Right atrium auricular region (tissue), 2 donors: ENCODE measurements around the gene CAMTA1. TPM values are rescaled to one million over a fixed set of nuclear protein-coding genes. Genes with fewer than 3 reads are reported as not detected.

Source experiments
- DNase-seq: peaks from one replicate; pipeline ENCODE4 v3.0.0-alpha.2; 2019; ENCODE audit warnings: low spot score
- H3K27ac ChIP-seq, 2 donors: fragments of 200-600 bp; sonication (generic); 1 replicate in 1 of 2; 2 replicates in 1 of 2; pipeline ENCODE4 v1.5.1; 2016 to 2019
- H3K27me3 ChIP-seq, 2 donors: fragments of 200-600 bp; sonication (generic); one replicate each; pipeline versions ENCODE4 v1.5.1 to v1.6.0; 2017 to 2019
- H3K36me3 ChIP-seq: fragments of 200-600 bp; sonication (generic); one replicate; pipeline ENCODE4 v1.5.1; 2016
- H3K4me1 ChIP-seq, 2 donors: fragments of 200-600 bp; sonication (generic); one replicate each; pipeline versions ENCODE4 v1.5.1 to v1.6.0; 2017 to 2019
- H3K4me3 ChIP-seq, 2 donors: fragments of 200-600 bp; sonication (generic); 1 replicate in 1 of 2; 2 replicates in 1 of 2; pipeline ENCODE4 v1.5.1; 2017 to 2019; ENCODE audit warnings: mild to moderate bottlenecking in 1 of 2, moderate library complexity in 1 of 2
- H3K9me3 ChIP-seq, 2 donors: fragments of 200-600 bp; sonication (generic); one replicate each; pipeline ENCODE4 v1.5.1; 2019
- total RNA-seq, 2 donors: library from RNA; depleted of rRNA; stranded (reverse); fragments of >200 nt; gene quantifications; one replicate each; pipeline ENCODE4 v1.1.0, GENCODE V29; 2016
- TF ChIP-seq, protein P1 (sequence below), 2 donors: fragments of 200-600 bp; sonication (generic); IDR thresholded peaks; one replicate each; pipeline ENCODE4 v1.5.1; 2019; ENCODE audit warnings: antibody characterized with exemption in 2 of 2

CAMTA1 gene
- total RNA-seq, 2 donors from 2014 or later = 132 to 190 TPM

DNA sequence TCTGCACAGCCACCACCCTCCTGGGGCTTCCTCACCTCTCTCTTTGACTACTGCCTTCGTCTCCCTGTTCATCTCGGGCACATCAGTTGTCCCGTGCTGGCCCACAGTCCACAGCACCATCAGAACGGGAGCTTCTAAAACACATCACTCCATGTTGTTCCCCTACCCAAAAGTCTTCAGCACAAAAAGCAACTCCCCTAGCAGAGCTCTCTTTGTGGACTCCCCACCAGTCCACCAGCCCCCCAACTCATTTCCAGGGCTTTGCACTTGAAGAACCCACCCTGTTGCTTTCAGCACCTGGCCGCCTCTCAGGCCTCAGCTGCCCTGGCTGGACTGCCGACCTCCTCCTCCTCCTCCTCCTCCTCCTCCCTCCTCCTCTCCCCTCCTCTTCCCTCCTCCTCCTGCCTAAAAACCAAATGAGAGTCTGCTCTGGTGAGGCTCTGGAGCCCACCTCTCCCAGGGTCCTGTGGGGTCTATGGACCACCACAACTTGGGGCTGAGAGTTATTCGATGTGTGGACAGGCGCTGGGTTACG, 734.7 kb downstream of the CAMTA1 start:
- no peak for DNase-seq
- TF ChIP-seq, protein P1, sequence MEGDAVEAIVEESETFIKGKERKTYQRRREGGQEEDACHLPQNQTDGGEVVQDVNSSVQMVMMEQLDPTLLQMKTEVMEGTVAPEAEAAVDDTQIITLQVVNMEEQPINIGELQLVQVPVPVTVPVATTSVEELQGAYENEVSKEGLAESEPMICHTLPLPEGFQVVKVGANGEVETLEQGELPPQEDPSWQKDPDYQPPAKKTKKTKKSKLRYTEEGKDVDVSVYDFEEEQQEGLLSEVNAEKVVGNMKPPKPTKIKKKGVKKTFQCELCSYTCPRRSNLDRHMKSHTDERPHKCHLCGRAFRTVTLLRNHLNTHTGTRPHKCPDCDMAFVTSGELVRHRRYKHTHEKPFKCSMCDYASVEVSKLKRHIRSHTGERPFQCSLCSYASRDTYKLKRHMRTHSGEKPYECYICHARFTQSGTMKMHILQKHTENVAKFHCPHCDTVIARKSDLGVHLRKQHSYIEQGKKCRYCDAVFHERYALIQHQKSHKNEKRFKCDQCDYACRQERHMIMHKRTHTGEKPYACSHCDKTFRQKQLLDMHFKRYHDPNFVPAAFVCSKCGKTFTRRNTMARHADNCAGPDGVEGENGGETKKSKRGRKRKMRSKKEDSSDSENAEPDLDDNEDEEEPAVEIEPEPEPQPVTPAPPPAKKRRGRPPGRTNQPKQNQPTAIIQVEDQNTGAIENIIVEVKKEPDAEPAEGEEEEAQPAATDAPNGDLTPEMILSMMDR (IDR thresholded peaks at IDR 0.05) = no peak

GRCh38 chr1:7520496-7520895, 735.2 kb downstream of the CAMTA1 start:
- Histone ChIP-seq H3K4me1 (peaks cover 0 to 25% of the 10 kb centered on the region in 2 donors), H3K27me3 (no peaks in the 10 kb centered on the region), H3K4me3 (no peak overlapping the region), H3K36me3 (no peaks in the 10 kb centered on the region), H3K27ac (no peak overlapping the region), H3K9me3 (no peaks in the 10 kb centered on the region)
- DNase-seq = no peak
- TF ChIP-seq, protein P1 (IDR thresholded peaks at IDR 0.05) = no peak

More for the DNA sequence above, 734.7 kb downstream of the CAMTA1 start:
- no peak overlapping the region for H3K27ac ChIP-seq
- no peak overlapping the region for H3K4me3 ChIP-seq
- no peaks in the 10 kb centered on the region for H3K27me3 ChIP-seq
- H3K9me3 ChIP-seq = no peaks in the 10 kb centered on the region
- H3K4me1 ChIP-seq = peaks cover 0 to 29% of the 10 kb centered on the region in 2 donors
- no peaks in the 10 kb centered on the region for H3K36me3 ChIP-seq

DNA sequence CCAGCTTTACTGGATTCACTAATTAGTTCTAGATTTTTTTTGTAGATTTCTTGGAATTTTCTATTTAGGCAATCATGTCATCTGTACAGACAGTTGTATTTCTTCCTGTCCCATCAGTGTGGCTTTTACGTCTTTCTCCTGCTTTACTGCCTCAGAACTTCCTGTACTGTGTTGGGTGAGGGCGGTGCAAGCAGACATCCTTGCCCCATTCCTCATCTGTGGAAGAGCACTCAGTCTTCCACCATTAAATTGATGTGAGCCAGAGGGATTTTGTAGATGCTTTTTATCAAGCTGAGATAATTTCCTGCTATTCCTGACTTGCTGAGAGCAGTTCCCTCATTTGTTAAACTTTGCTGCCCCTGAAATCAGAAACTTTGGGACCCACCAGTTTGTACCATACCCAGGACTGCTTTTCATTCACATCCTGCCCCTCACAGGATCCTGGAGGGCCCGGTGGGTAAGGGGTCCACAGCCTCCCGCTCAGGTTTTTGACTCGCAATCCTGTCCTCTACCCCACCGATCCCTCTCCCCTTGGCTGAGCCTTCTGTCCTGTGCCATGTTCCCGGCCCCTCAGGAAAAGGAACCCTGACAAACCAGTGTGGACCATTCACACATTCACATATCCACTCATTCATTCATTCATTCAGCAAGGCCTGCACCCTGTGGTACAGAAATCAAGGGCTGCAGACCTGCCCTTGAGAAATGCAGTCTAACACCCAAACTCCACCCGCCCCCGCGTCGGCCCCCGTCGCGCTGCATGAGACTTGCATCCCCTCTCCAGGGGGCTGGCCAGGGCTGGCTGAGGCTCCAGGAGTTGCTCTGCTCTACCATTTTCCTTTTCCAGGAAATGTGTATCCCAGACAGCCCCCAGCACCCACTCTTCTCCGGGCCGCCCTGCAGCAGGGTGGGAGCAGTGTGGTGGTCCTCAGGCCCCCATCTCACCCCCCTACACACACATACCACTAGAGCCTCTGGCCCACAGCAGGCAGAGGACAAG, 739.4 kb downstream of the CAMTA1 start:
- no peaks in the 10 kb centered on the region for H3K4me1 ChIP-seq
- no peaks in the 10 kb centered on the region for H3K9me3 ChIP-seq
- no peak for DNase-seq
- no peak overlapping the region for H3K27ac ChIP-seq
- H3K27me3 ChIP-seq = no peaks in the 10 kb centered on the region
- no peak overlapping the region for H3K4me3 ChIP-seq
- H3K36me3 ChIP-seq = no peaks in the 10 kb centered on the region
- TF ChIP-seq, protein P1 (IDR thresholded peaks at IDR 0.05) = no peak

GRCh38 chr1:7525338-7526063, 740.2 kb downstream of the CAMTA1 start:
- H3K27ac ChIP-seq = no peak overlapping the region
- H3K4me1 ChIP-seq = no peaks in the 10 kb centered on the region
- no peak overlapping the region for H3K4me3 ChIP-seq
- no peak for DNase-seq
- TF ChIP-seq, protein P1 (IDR thresholded peaks at IDR 0.05) = no peak
- H3K36me3 ChIP-seq = no peaks in the 10 kb centered on the region
- H3K27me3 ChIP-seq = no peaks in the 10 kb centered on the region
- H3K9me3 ChIP-seq = no peaks in the 10 kb centered on the region

DNA sequence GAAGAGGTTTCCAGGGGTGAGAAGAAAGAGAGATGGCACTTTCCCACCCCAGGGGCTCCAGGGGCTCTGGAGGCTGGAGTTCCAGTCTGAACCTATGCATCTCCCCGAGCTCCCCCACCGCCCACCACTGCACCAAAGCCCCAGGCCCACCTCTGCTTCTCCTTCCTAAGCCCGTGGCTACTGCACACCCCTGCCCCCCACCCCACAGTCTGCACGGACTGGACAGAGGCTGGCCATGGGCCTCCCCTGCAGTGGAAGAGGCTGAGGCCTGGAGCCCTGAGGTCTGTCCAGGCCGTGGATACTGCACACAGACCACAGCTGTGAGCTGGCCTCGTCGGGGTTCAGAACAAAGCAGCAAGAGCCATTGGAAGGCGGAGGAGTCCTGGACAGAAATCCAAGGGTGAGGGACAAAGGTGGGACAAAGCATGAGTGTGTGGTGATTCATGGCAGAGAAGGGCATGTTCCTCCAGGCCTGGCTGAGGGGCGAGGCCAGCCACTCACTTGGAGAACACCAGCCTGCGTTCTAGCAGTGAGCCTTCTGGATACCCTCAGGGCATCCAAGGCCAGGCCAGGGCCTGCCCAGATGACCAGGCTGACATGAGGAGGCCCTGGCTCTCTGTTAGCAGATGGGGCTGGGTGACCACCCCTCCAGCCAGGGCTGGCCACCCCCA, 741.1 kb downstream of the CAMTA1 start:
- no peaks in the 10 kb centered on the region for H3K9me3 ChIP-seq
- H3K36me3 ChIP-seq = no peaks in the 10 kb centered on the region
- no peaks in the 10 kb centered on the region for H3K4me1 ChIP-seq
- no peak overlapping the region for H3K27ac ChIP-seq
- no peak for DNase-seq
- no peaks in the 10 kb centered on the region for H3K27me3 ChIP-seq
- TF ChIP-seq, protein P1 (IDR thresholded peaks at IDR 0.05) = no peak
- no peak overlapping the region for H3K4me3 ChIP-seq
